HepG2 (cell line): ENCODE measurements around the gene IGDCC3. TPM values are rescaled to one million over a fixed set of nuclear protein-coding genes. Genes with fewer than 3 reads are reported as not detected.

ENCODE experiments used
- ATAC-seq: fragments of 200-7000 bp; cut with Tn5 transposase; 3 replicates; pipeline ENCODE4 v1.9.1; 2020; ENCODE audit warnings: mild to moderate bottlenecking, moderate library complexity
- BruUV-seq: library from RNA; stranded (reverse); fragments of 400-500 nt; replicated peaks from 2 replicates; lab custom pipeline; 2021; lab: Mats Ljungman, UMichigan
- CTCF ChIA-PET: fragments of 300-600 bp; formaldehyde crosslinking; extraction: SDS; loops from one replicate; lab custom pipeline; 2021; ENCODE audit warnings: low total read pairs, inconsistent platforms, low intra/inter-chr PET ratio; lab: Yijun Ruan, JAX
- POLR2A ChIA-PET: fragments of 350-600 bp; sonication (Branson Sonifier 250); formaldehyde crosslinking; loops from one replicate; lab custom pipeline; 2020; ENCODE audit warnings: antibody characterized with exemption, inconsistent platforms; lab: Yijun Ruan, JAX
- DNase-seq: peaks from one replicate; pipeline ENCODE4 v3.0.0-alpha.2; 2015; ENCODE audit warnings: low spot score
- FAIRE-seq: peaks from 3 replicates; lab custom pipeline; 2011; peaks lifted over from hg19 to GRCh38; lab: Jason Lieb, UNC
- H2AFZ ChIP-seq: one replicate; pipeline ENCODE4 v1.6.1; 2011; ENCODE audit warnings: low read length, inconsistent platforms
- H3K27ac ChIP-seq: fragments of 300-600 bp; 3 replicates; pipeline ENCODE4 v1.8.0; 2011; ENCODE audit warnings: mixed run types, mild to moderate bottlenecking, mixed read lengths, low read length, inconsistent platforms; ENCODE audit not compliant: insufficient read depth; ENCODE audit errors: extremely low read length
- H3K27me3 ChIP-seq, 2 experiments: fragments of 200-600 bp in 1 of 2; 2 replicates in 1 of 2; 3 replicates in 1 of 2; pipeline versions ENCODE4 v1.6.0 to v1.8.0; 2011; ENCODE audit warnings: low read length in 2 of 2, mild to moderate bottlenecking in 2 of 2, moderate library complexity in 2 of 2, inconsistent platforms in 1 of 2; ENCODE audit not compliant: insufficient read depth in 2 of 2, control insufficient read depth in 1 of 2
- H3K36me3 ChIP-seq, 2 experiments: fragments of 200-600 bp in 1 of 2; replicated peaks in 1 of 2; 2 replicates in 1 of 2; 3 replicates in 1 of 2; pipeline versions ENCODE4 v1.5.1 to v1.8.0; 2011; ENCODE audit warnings: low read length in 2 of 2, inconsistent platforms in 1 of 2; ENCODE audit not compliant: insufficient read depth in 2 of 2, control insufficient read depth in 1 of 2
- H3K4me1 ChIP-seq: 2 replicates; pipeline ENCODE4 v1.5.1; 2012; ENCODE audit warnings: low read length, inconsistent platforms; ENCODE audit not compliant: insufficient read depth
- H3K4me2 ChIP-seq: 2 replicates; pipeline ENCODE4 v1.6.0; 2011; ENCODE audit warnings: low read depth, low read length, inconsistent platforms
- H3K4me3 ChIP-seq, 3 experiments: fragments of 200-600 bp in 1 of 3; sonication (generic), shearing (Covaris generic) in 1 of 3; replicated peaks in 1 of 3; 2 replicates each; pipeline ENCODE4 v1.5.1; 2011 to 2016; ENCODE audit warnings: low read length in 3 of 3, inconsistent platforms in 2 of 3, low read depth in 2 of 3, mild to moderate bottlenecking in 2 of 3, control low read depth in 1 of 3, mixed read lengths in 1 of 3; ENCODE audit not compliant: insufficient read depth in 1 of 3
- H3K79me2 ChIP-seq: one replicate; pipeline ENCODE4 v1.6.1; 2011; ENCODE audit warnings: low read length, inconsistent platforms; ENCODE audit not compliant: insufficient read depth
- H3K9ac ChIP-seq: 2 replicates; pipeline ENCODE4 v1.6.0; 2011; ENCODE audit warnings: mild to moderate bottlenecking, low read depth, low read length, inconsistent platforms; ENCODE audit not compliant: insufficient read depth
- H3K9me3 ChIP-seq: 2 replicates; pipeline ENCODE4 v1.5.1; 2012; ENCODE audit warnings: mild to moderate bottlenecking, low read length
- H4K20me1 ChIP-seq: 2 replicates; pipeline ENCODE4 v1.6.0; 2011; ENCODE audit warnings: inconsistent platforms, mild to moderate bottlenecking, low read length, moderate library complexity; ENCODE audit not compliant: insufficient read depth
- ARNT ChIP-seq: fragments of 450-650 bp; IDR thresholded peaks from 2 replicates; pipeline ENCODE4 v1.6.1; 2017
- ATF7-NPFF ChIP-seq: sonication (generic); formaldehyde crosslinking; IDR thresholded peaks from 2 replicates; pipeline ENCODE4 v1.8.1; 2023; ENCODE audit warnings: mild to moderate bottlenecking, low read depth, missing genetic modification reagents, moderate library complexity
- CENPX ChIP-seq: sonication (generic); formaldehyde crosslinking; IDR thresholded peaks from 2 replicates; pipeline ENCODE4 v1.9.0; 2021; ENCODE audit warnings: mild to moderate bottlenecking, missing genetic modification reagents, moderate library complexity
- RORA ChIP-seq: sonication (generic); formaldehyde crosslinking; IDR thresholded peaks from 2 replicates; pipeline ENCODE4 v1.5.0; 2020; ENCODE audit warnings: mild to moderate bottlenecking, missing genetic modification reagents, moderate library complexity
- RXRB ChIP-seq: IDR thresholded peaks from 2 replicates; pipeline ENCODE4 v1.6.1; 2016; ENCODE audit warnings: borderline replicate concordance, missing genetic modification reagents, missing compliant biosample characterization
- SATB2 ChIP-seq: sonication (generic); formaldehyde crosslinking; IDR thresholded peaks from 2 replicates; pipeline ENCODE4 v1.5.0; 2020; ENCODE audit warnings: missing genetic modification reagents
- SMAD9 ChIP-seq: sonication (generic); formaldehyde crosslinking; IDR thresholded peaks from 2 replicates; pipeline ENCODE4 v1.5.1; 2020; ENCODE audit warnings: mild to moderate bottlenecking, missing genetic modification reagents
- ZMAT3 ChIP-seq: sonication (generic); formaldehyde crosslinking; conservative IDR thresholded peaks from 2 replicates; pipeline ENCODE4 v1.7.0; 2021; ENCODE audit warnings: missing genetic modification reagents
- ZNF263 ChIP-seq: sonication (generic); formaldehyde crosslinking; IDR thresholded peaks from 2 replicates; pipeline ENCODE4 v1.4.0; 2020; ENCODE audit warnings: missing genetic modification reagents
- ZNF772 ChIP-seq: sonication (generic); formaldehyde crosslinking; IDR thresholded peaks from 2 replicates; pipeline ENCODE4 v1.5.0; 2020; ENCODE audit warnings: mild to moderate bottlenecking, missing genetic modification reagents
- WGBS: methylation state at CpG from one replicate; pipeline ENCODE4 v1.1.6; 2017; ENCODE audit warnings: low lambda C conversion rate; 5-methylcytosine and 5-hydroxymethylcytosine counted together
- in situ Hi-C: cut with HindIII; loops from 2 replicates; pipeline ENCODE4 v1.10.0; 2017; ENCODE audit warnings: low pct_unique_long_range_greater_than_20kb; ENCODE audit not compliant: extremely low pct_ligation_motif_present
- intact Hi-C: fragments of 100-400 bp; cut with micrococcal nuclease; formaldehyde crosslinking; loops from one replicate; pipeline ENCODE4 v1.10.0; 2022; ENCODE audit not compliant: unreplicated experiment
- polyA plus RNA-seq, 8 experiments: library from polyadenylated mRNA; depleted of rRNA in 3 of 8; stranded (reverse) in 7 of 8; unstranded in 1 of 8; fragments of >200 nt; fragmentation: Illumina TruSeq in 4 of 8; extraction: Trizol in 4 of 8; gene quantifications; 2 replicates each; pipeline versions ENCODE4 v1.2.1 to v1.2.3, GENCODE V29; 2011 to 2016; ENCODE audit warnings: low read depth in 4 of 8, missing spikeins in 1 of 8, mixed read lengths in 1 of 8; ENCODE audit not compliant: insufficient read depth in 1 of 8
- total RNA-seq, 5 experiments: library from RNA; depleted of rRNA; stranded (reverse); fragments of >200 nt; fragmentation: Illumina TruSeq; extraction: Trizol; gene quantifications; 2 replicates each; pipeline ENCODE4 v1.2.3, GENCODE V29; 2016; ENCODE audit warnings: low read depth in 1 of 5
- TF ChIP-seq, protein P1 (sequence below): sonication (generic); formaldehyde crosslinking; IDR thresholded peaks from 2 replicates; pipeline ENCODE4 v1.4.0; 2020; ENCODE audit warnings: mild to moderate bottlenecking, missing genetic modification reagents
- TF ChIP-seq, protein P2 (sequence below): sonication (generic); formaldehyde crosslinking; IDR thresholded peaks from 2 replicates; pipeline ENCODE4 v1.4.0; 2020; ENCODE audit warnings: low read depth, mild to moderate bottlenecking, missing genetic modification reagents
- TF ChIP-seq, protein P3 (sequence below): sonication (generic); formaldehyde crosslinking; IDR thresholded peaks from 2 replicates; pipeline ENCODE4 v1.5.0; 2020; ENCODE audit warnings: missing genetic modification reagents, mild to moderate bottlenecking, borderline replicate concordance

Gene IGDCC3
- total and polyA plus RNA-seq, 2 of the 13 experiments (the other 11 are each of a cell fraction or from before 2014, with no cell fraction given), result 30.1 to 51.8 TPM

DNA sequence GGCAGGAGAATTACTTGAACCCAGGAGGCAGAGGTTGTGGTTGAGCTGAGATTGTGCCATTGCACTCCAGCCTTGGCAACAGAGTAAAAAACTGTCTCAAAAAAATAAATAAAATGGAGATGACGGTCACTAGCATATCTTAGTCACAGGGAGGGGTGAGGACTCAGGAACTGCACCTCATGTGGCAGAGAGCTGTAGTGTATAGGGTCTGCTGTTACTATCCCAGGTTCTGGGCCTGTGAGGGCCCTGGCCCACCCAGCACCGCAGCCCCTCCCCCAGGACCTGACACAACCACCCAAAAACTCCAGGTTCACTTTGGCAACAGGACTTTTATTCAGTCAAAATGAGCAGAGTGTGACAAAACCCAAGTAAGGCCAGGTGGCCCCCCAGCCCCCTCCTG lies 51.0 kb downstream of the IGDCC3 start:
- ChIA-PET POLR2A (interaction anchor here (1.5 to 1.9 kb wide), 2 partner anchors 22 to 44 kb away, joined by 3 to 8 read pairs; partner anchors contain the start of gene RNU5B-1), CTCF (no interaction called here)
- in situ Hi-C loops (no loop called here), intact Hi-C loops (no loop called here)
- peak; percentile 31; the same call in 2 of the 3 replicates for ATAC-seq
- BruUV-seq, result no TSS peak
- H3K9ac ChIP-seq, result no peak overlapping the region
- H3K27me3 ChIP-seq, result no peaks in the 10 kb centered on the region; a peak in 1 of 5 replicates
- no peak overlapping the region for H3K27ac ChIP-seq
- H3K4me3 ChIP-seq, result no peak overlapping the region
- no peak for TF ChIP-seq RXRB
- no peak for TF ChIP-seq ARNT
- no peak for TF ChIP-seq ZNF772
- no peak for TF ChIP-seq CENPX
- no peak for TF ChIP-seq SMAD9 (CRISPR knock-in tag)
- TF ChIP-seq, protein P1, sequence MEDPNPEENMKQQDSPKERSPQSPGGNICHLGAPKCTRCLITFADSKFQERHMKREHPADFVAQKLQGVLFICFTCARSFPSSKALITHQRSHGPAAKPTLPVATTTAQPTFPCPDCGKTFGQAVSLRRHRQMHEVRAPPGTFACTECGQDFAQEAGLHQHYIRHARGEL (CRISPR knock-in tag), result no peak
- TF ChIP-seq ZMAT3 (CRISPR knock-in tag), result no peak
- no peak for TF ChIP-seq ZNF263 (CRISPR knock-in tag)
- TF ChIP-seq RORA (CRISPR knock-in tag), result no peak
- TF ChIP-seq, protein P2, sequence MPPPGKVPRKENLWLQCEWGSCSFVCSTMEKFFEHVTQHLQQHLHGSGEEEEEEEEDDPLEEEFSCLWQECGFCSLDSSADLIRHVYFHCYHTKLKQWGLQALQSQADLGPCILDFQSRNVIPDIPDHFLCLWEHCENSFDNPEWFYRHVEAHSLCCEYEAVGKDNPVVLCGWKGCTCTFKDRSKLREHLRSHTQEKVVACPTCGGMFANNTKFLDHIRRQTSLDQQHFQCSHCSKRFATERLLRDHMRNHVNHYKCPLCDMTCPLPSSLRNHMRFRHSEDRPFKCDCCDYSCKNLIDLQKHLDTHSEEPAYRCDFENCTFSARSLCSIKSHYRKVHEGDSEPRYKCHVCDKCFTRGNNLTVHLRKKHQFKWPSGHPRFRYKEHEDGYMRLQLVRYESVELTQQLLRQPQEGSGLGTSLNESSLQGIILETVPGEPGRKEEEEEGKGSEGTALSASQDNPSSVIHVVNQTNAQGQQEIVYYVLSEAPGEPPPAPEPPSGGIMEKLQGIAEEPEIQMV, result no peak
- TF ChIP-seq ATF7-NPFF, result no peak
- no peak for TF ChIP-seq SATB2 (CRISPR knock-in tag)
- TF ChIP-seq, protein P3, sequence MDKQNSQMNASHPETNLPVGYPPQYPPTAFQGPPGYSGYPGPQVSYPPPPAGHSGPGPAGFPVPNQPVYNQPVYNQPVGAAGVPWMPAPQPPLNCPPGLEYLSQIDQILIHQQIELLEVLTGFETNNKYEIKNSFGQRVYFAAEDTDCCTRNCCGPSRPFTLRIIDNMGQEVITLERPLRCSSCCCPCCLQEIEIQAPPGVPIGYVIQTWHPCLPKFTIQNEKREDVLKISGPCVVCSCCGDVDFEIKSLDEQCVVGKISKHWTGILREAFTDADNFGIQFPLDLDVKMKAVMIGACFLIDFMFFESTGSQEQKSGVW (CRISPR knock-in tag), result no peak
- H4K20me1 ChIP-seq, result no peaks in the 10 kb centered on the region
- peaks cover 20% of the 10 kb centered on the region for H3K4me1 ChIP-seq
- H3K79me2 ChIP-seq, result no peaks in the 10 kb centered on the region
- peaks cover 19 to 32% of the 10 kb centered on the region in 2 experiments; a peak in 4 of 5 replicates for H3K36me3 ChIP-seq
- DNase-seq, result no peak
- FAIRE-seq, result no peak
- no peak overlapping the region for H3K4me2 ChIP-seq
- H3K9me3 ChIP-seq, result no peaks in the 10 kb centered on the region
- WGBS, result 80% methylated on average over 2 of the region's 2 CpGs
- H2AFZ ChIP-seq, result no peak overlapping the region
